Measurements from ENCODE around the gene MCM10. TPM values are rescaled to one million over a fixed set of nuclear protein-coding genes. Genes with fewer than 3 reads are reported as not detected.

MCM10 gene
- total RNA-seq, 4 donors from 2014 or later, result 2.3 to 9.2 (median 4.0) TPM

GRCh38 chr10:13247784-13248183 lies 86.4 kb downstream of the MCM10 start:
- WGBS, 2 donors, result 85 to 91% methylated on average over 4 of the region's 4 CpGs
- H3K9me3 ChIP-seq, result no peaks in the 10 kb centered on the region
- no peaks in the 10 kb centered on the region for H3K36me3 ChIP-seq
- DNase-seq, result no peak
- H3K4me1 ChIP-seq, result no peaks in the 10 kb centered on the region
- no peak overlapping the region for H3K27ac ChIP-seq
- H3K4me3 ChIP-seq, result no peak overlapping the region
- TF ChIP-seq POLR2A (IDR thresholded peaks at IDR 0.05), result no peak
- no peak for TF ChIP-seq CTCF (IDR thresholded peaks at IDR 0.05)
- no peaks in the 10 kb centered on the region for H3K27me3 ChIP-seq
- intact Hi-C loops (cut with DNase I), result no loop called here

GRCh38 chr10:13253726-13254125 lies 92.4 kb downstream of the MCM10 start:
- no peaks in the 10 kb centered on the region for H3K36me3 ChIP-seq
- 60 to 86% methylated on average over 4 of the region's 4 CpGs for WGBS, 2 donors
- H3K27ac ChIP-seq, result no peak overlapping the region
- intact Hi-C loops (cut with DNase I), result no loop called here
- no peaks in the 10 kb centered on the region for H3K27me3 ChIP-seq
- no peak overlapping the region for H3K4me3 ChIP-seq
- TF ChIP-seq CTCF (IDR thresholded peaks at IDR 0.05) (no peak), POLR2A (IDR thresholded peaks at IDR 0.05) (no peak)
- H3K4me1 ChIP-seq, result no peaks in the 10 kb centered on the region
- H3K9me3 ChIP-seq, result no peaks in the 10 kb centered on the region
- no peak for DNase-seq

- TF ChIP-seq CTCF (IDR thresholded peaks at IDR 0.05) (no peak), POLR2A (IDR thresholded peaks at IDR 0.05) (no peak)
- WGBS, 2 donors, result 76 to 84% methylated on average over 2 of the region's 2 CpGs
- no peak overlapping the region for H3K4me3 ChIP-seq
- intact Hi-C loops (cut with DNase I), result no loop called here
- DNase-seq, result no peak
- H3K36me3 ChIP-seq, result no peaks in the 10 kb centered on the region
- H3K4me1 ChIP-seq, result no peaks in the 10 kb centered on the region
- H3K9me3 ChIP-seq, result no peaks in the 10 kb centered on the region
- no peaks in the 10 kb centered on the region for H3K27me3 ChIP-seq
- no peak overlapping the region for H3K27ac ChIP-seq
Observed at GRCh38 chr10:13256627-13257026, 95.3 kb downstream of the MCM10 start.

GRCh38 chr10:13257621-13258140 lies 96.3 kb downstream of the MCM10 start:
- H3K36me3 ChIP-seq, result no peaks in the 10 kb centered on the region
- no peak for DNase-seq
- TF ChIP-seq POLR2A (IDR thresholded peaks at IDR 0.05), result no peak
- no peak for TF ChIP-seq CTCF (IDR thresholded peaks at IDR 0.05)
- H3K27ac ChIP-seq, result no peak overlapping the region
- intact Hi-C loops (cut with DNase I), result no loop called here
- H3K27me3 ChIP-seq, result no peaks in the 10 kb centered on the region
- H3K9me3 ChIP-seq, result no peaks in the 10 kb centered on the region
- 71 to 75% methylated on average over 5 of the region's 5 CpGs for WGBS, 2 donors
- H3K4me1 ChIP-seq, result no peaks in the 10 kb centered on the region
- no peak overlapping the region for H3K4me3 ChIP-seq

Small RNAs within 50 kb of the gene (small RNA-seq; reads per million reads assigned to genes)
- 0 reads per million in 4 donors for gene RNU6-6P

Other genes with a start within 250 kb of the MCM10 start
- 10 to 100 TPM in 3 of 4 donors, 1 to 10 TPM in 1; 5.6 to 34.3 (median 13.4) TPM for gene CCDC3, start 159.8 kb upstream of the MCM10 start, total RNA-seq
- 10 to 100 TPM; 23.3 to 46.9 (median 33.6) TPM for gene OPTN, start 61.4 kb upstream of the MCM10 start, total RNA-seq
- not detected for gene UCMA, start 72.8 kb downstream of the MCM10 start, total RNA-seq
- 10 to 100 TPM in 1 of 4 donors, 1 to 10 TPM in 3; 4.1 to 14.2 (median 7.5) TPM for gene PHYH, start 138.5 kb downstream of the MCM10 start, total RNA-seq
- gene SEPHS1, start 186.7 kb downstream of the MCM10 start, total RNA-seq, result 10 to 100 TPM; 14.5 to 30.9 (median 26.2) TPM